ENCODE results near the gene HNRNPA3.
"Not testable (repeated sequence)": the region's sequence is repeated elsewhere in the genome, so short reads cannot be mapped to it uniquely, and the experiment has no call there.

The HNRNPA3 gene

DNA sequence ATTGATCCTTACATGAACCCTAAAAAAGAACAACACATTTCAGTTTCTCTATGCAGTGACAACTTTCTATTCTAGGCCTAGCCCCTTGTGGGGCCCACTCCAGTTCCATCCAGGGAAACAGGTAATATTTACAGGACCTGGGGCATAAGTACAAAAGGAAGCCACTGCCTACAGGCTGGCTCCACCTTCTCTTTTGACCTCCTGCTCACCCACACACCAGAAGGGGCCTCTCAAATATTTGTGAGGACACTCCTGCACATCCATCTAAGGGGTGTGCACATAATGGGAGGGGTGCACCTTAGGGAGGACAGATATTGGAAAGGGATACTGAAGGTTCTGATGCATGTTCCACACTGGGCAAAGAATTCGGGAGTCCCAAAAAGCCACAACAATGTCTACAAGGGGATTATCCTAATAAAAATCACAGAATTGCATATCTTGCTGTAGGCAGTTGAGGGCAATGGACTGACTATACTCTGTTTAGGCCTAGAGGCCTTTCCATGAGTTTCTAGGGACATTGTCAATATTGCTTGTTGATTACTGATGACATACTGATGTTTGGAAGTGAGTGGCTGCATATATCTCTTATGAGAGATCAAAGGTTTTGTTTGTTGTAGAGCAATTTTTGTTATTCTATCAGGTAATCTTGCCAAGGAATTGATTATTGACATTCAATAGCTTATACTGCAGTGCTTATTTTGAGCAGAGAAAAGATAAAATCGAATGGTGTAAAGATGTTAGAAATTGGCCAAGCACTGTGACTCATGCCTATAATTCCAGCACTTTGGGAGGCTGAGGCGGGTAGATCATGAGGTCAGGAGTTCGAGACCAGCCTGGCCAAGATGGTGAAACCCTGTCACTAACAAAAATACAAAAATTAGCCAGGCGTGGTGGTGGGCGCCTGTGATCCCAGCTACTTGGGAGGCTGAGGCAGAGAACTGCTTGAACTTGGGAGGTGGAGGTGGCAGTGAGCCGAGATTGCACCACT lies 23.8 kb upstream of the HNRNPA3 start:
- no peak for DNase-seq

GRCh38 chr2:177190941-177191340 lies 21.7 kb upstream of the HNRNPA3 start:
- DNase-seq, result no peak

DNA sequence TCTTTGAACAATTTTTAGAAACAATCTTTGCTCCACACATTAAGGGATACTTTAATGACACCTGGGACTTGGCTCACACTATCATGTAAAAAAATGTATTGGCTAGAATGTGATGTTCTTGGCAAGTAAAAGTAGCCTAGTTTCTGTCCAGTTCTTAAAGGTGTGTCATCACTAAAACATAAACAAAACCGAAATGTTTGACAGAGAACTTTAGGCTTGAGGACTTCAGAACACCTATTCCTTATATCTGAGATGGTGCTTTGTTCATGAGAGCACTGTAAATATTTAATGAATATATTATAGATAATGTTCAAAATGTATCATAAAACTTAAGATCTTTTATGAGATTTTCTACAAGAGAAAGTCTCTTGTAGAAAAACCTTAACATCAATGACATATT lies 19.8 kb upstream of the HNRNPA3 start:
- DNase-seq, result no peak

- DNase-seq, result no peak
Measured at GRCh38 chr2:177193240-177193639, 19.4 kb upstream of the HNRNPA3 start.

- DNase-seq, result no peak
Measured at GRCh38 chr2:177195194-177195593, 17.4 kb upstream of the HNRNPA3 start.

GRCh38 chr2:177200419-177200818 lies 12.2 kb upstream of the HNRNPA3 start:
- DNase-seq, result not testable (repeated sequence)

- no peak for DNase-seq
Measured at GRCh38 chr2:177201919-177202346, 10.7 kb upstream of the HNRNPA3 start.

- no peak for DNase-seq
Measured at GRCh38 chr2:177204417-177204816, 8.2 kb upstream of the HNRNPA3 start.

DNA sequence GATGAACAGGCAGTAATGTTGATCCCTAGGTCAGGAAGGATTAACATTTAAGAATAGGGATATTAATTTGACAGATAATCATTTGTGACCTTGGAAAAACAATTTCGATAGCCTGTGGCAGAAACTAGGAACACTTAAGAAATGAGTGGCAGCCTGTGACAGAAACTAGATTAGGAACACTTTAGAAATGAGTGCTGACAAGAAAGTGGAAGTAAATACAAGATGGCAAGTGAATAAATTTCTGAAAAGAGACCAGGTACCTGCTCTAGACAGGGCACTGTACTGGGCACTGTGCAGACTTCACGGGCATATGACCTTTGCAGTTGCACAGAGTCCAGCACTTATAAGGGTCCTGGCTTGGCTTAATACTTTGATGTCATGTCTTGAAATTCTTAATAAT lies 5.5 kb upstream of the HNRNPA3 start:
- no peak for DNase-seq

DNA sequence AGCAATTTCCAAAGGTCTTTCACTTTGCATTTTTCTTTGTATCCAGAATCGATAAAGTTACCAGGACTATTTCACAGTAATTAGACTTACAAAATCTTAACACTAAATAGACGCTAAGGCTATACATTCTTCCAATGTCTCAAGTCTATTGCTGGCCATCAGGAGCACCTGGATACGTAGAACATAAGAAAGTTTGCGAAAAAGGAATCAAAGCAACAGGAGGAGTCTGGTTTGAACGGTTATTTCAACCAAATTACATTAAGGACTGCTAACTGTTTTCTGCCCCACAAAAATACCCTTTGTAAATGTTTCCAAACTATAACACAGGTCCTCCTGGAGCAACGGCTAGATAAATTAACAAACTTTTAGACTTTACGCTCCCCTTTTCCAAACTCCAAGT lies 1.4 kb upstream of the HNRNPA3 start:
- DNase-seq, result no peak

- DNase-seq, result no peak
Measured at GRCh38 chr2:177211576-177212105, 953 bp upstream of the HNRNPA3 start.

- DNase-seq, result peak; percentile 31
Measured at GRCh38 chr2:177212891-177213856, 580 bp downstream of the HNRNPA3 start.

DNA sequence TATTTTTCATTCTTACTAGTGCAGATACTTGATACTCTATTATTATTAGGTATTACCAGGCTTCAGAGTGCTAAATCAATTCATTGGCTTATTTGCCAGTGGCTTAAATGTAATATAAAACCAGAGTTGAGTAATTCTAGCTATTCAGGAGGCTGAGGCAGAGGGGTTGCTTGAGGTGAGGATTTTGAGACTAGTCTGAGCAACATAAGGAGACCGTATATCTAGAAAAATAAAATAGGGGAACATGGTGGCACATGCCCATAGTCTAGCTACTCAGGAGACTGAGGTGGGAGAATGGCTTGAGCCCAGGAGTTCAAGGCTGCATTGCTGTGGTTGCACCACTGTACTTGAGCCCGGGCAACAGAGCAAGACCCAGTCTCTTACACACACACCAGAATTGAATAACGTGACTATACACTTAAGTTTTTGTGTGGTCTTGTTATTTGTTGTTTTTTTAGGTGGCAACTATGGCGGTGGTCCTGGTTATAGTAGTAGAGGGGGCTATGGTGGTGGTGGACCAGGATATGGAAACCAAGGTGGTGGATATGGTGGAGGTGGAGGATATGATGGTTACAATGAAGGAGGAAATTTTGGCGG lies 4.8 kb downstream of the HNRNPA3 start:
- DNase-seq, result no peak

GRCh38 chr2:177219787-177220186 lies 7.2 kb downstream of the HNRNPA3 start:
- not testable (repeated sequence) for DNase-seq

DNA sequence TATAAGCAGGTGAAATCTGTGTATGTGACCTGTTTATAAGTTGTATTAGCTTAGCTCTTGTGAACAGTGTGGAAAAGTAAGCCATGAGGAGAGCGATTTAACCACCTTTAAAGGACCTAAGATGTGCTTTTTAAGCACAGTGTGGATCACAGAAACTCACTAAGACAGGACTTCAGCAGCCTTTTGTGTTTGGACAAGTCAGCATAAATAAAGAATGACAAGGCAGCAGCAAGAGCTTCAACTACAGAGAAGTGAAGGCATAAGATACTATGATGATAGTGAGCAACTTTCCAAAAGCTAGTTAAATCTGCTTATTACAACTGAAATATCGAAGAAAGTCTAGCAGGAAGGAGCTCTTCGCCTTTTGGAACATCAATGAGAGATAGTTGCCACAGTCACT lies 8.9 kb downstream of the HNRNPA3 start:
- no peak for DNase-seq

- no peak for DNase-seq
Measured at GRCh38 chr2:177221970-177222369, 9.4 kb downstream of the HNRNPA3 start.

- DNase-seq, result not testable (repeated sequence)
Measured at GRCh38 chr2:177223436-177223835, 10.8 kb downstream of the HNRNPA3 start.

DNA sequence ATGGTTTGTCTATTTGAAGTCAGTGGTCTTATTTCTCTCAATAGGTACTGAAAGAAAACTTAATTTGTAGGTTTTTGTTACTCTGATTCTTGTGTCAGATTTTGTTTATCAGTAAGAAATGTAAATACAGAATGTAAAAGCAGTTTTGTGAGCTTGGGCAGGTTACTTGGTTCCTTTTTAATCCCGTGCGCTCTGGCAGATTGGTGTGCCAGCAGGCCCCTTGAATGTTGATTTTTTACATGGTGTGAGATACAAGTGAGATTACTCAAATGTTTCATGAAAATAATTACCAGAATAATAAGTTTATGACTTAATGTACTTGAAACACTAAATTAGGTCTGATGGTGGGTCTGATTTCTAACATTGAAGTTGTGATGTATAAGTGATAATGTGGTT lies 13.4 kb downstream of the HNRNPA3 start:
- DNase-seq, result no peak

- no peak for DNase-seq
Measured at GRCh38 chr2:177229442-177230242, 17.0 kb downstream of the HNRNPA3 start.

GRCh38 chr2:177231270-177231669 lies 18.7 kb downstream of the HNRNPA3 start:
- no peak for DNase-seq

DNA sequence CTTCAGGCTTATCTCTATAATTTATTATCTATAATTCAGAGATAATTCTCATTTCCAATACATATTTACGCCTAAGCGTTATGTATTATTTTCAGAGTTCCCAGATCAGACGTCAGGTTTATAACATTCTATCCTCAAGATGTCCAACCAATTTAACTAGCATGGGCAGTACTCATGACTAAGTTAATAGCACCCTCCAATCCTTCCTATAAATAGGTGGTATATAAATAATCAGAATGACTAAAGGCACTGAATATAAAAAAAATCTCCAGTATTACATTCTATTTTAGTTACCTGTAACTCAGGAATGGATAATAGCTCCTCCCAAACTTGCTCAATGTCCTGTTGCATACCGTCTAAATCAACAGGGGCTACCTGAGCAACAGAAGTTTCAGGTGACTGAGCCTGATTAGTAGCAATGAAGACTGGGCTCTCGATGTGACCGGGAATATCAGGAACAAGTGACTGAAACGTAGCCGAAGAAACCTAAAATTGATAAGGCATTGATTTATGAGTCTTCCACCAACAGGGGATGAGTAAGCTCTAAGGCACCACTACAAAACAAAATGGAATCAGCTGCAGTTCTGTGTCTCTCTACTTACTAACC lies 19.6 kb downstream of the HNRNPA3 start:
- no peak for DNase-seq

All from NCI-H2029 treated with DMSO at 0.1 percent for 48 hours (cell line).